ENCODE data around the gene PRKCA.

The PRKCA gene

GRCh38 chr17:66459811-66460270, 157.4 kb downstream of the PRKCA start:
- Histone ChIP-seq H3K4me3 (ENCODE audit: insufficient read length, low read depth) (no peak overlapping the region), H3K9ac (ENCODE audit: insufficient read length, low read depth) (no peak overlapping the region), H3K36me3 (ENCODE audit: insufficient read depth, insufficient read length, low read length) (no peaks in the 10 kb centered on the region), H3K27me3 (ENCODE audit: insufficient read depth, insufficient read length) (no peaks in the 10 kb centered on the region), H3K9me3 (ENCODE audit: insufficient read depth, low read length) (peaks cover 10% of the 10 kb centered on the region; the same call in 1 of the 2 replicates), H3K4me1 (ENCODE audit: insufficient read depth, insufficient read length) (no peaks in the 10 kb centered on the region)
- no peak for DNase-seq (ENCODE audit: low read depth, low spot score)
- no peak for TF ChIP-seq ZNF274 (IDR thresholded peaks at IDR 0.05; ENCODE audit: low read depth, low read length)
- TF ChIP-seq YY1 (IDR thresholded peaks at IDR 0.05; ENCODE audit: insufficient read depth, insufficient read length) = no peak
- TF ChIP-seq SUZ12 (IDR thresholded peaks at IDR 0.05; ENCODE audit: extremely low read depth, insufficient read depth, insufficient read length) = no peak

- no peak overlapping the region for H3K4me3 ChIP-seq (ENCODE audit: insufficient read length, low read depth)
- no peaks in the 10 kb centered on the region for H3K4me1 ChIP-seq (ENCODE audit: insufficient read depth, insufficient read length)
- H3K9me3 ChIP-seq (ENCODE audit: insufficient read depth, low read length) = peaks cover 10% of the 10 kb centered on the region; the same call in 1 of the 2 replicates
- no peaks in the 10 kb centered on the region for H3K27me3 ChIP-seq (ENCODE audit: insufficient read depth, insufficient read length)
- DNase-seq (ENCODE audit: low read depth, low spot score) = no peak
- H3K9ac ChIP-seq (ENCODE audit: insufficient read length, low read depth) = no peak overlapping the region
- no peak for TF ChIP-seq YY1 (IDR thresholded peaks at IDR 0.05; ENCODE audit: insufficient read depth, insufficient read length)
- no peaks in the 10 kb centered on the region for H3K36me3 ChIP-seq (ENCODE audit: insufficient read depth, insufficient read length, low read length)
These were observed 158.1 kb downstream of the PRKCA start for GRCh38 chr17:66460558-66460957.

- H3K4me1 ChIP-seq (ENCODE audit: insufficient read depth, insufficient read length) = peaks cover 3% of the 10 kb centered on the region
- no peak for TF ChIP-seq SUZ12 (IDR thresholded peaks at IDR 0.05; ENCODE audit: extremely low read depth, insufficient read depth, insufficient read length)
- TF ChIP-seq YY1 (IDR thresholded peaks at IDR 0.05; ENCODE audit: insufficient read depth, insufficient read length) = no peak
- TF ChIP-seq ZNF274 (IDR thresholded peaks at IDR 0.05; ENCODE audit: low read depth, low read length) = no peak
- no peak overlapping the region for H3K9ac ChIP-seq (ENCODE audit: insufficient read length, low read depth)
- DNase-seq (ENCODE audit: low read depth, low spot score) = no peak
- no peaks in the 10 kb centered on the region for H3K36me3 ChIP-seq (ENCODE audit: insufficient read depth, insufficient read length, low read length)
- no peak overlapping the region for H3K4me3 ChIP-seq (ENCODE audit: insufficient read length, low read depth)
- no peaks in the 10 kb centered on the region for H3K27me3 ChIP-seq (ENCODE audit: insufficient read depth, insufficient read length)
- H3K9me3 ChIP-seq (ENCODE audit: insufficient read depth, low read length) = peaks cover 10% of the 10 kb centered on the region; the same call in 1 of the 2 replicates
These were observed 159.1 kb downstream of the PRKCA start for GRCh38 chr17:66461343-66461995.

- Histone ChIP-seq H3K9ac (ENCODE audit: insufficient read length, low read depth) (no peak overlapping the region), H3K4me1 (ENCODE audit: insufficient read depth, insufficient read length) (peaks cover 3% of the 10 kb centered on the region)
- DNase-seq (ENCODE audit: low read depth, low spot score) = no peak
These were observed 159.6 kb downstream of the PRKCA start for GRCh38 chr17:66462010-66462409.

GRCh38 chr17:66464921-66465320, 162.5 kb downstream of the PRKCA start:
- no peak overlapping the region for H3K9ac ChIP-seq (ENCODE audit: insufficient read length, low read depth)
- DNase-seq (ENCODE audit: low read depth, low spot score) = no peak
- peaks cover 3% of the 10 kb centered on the region for H3K4me1 ChIP-seq (ENCODE audit: insufficient read depth, insufficient read length)
- H3K4me3 ChIP-seq (ENCODE audit: insufficient read length, low read depth) = no peak overlapping the region
- no peaks in the 10 kb centered on the region for H3K36me3 ChIP-seq (ENCODE audit: insufficient read depth, insufficient read length, low read length)
- H3K27me3 ChIP-seq (ENCODE audit: insufficient read depth, insufficient read length) = no peaks in the 10 kb centered on the region
- TF ChIP-seq SUZ12 (IDR thresholded peaks at IDR 0.05; ENCODE audit: extremely low read depth, insufficient read depth, insufficient read length) (no peak), YY1 (IDR thresholded peaks at IDR 0.05; ENCODE audit: insufficient read depth, insufficient read length) (no peak), ZNF274 (IDR thresholded peaks at IDR 0.05; ENCODE audit: low read depth, low read length) (no peak)
- H3K9me3 ChIP-seq (ENCODE audit: insufficient read depth, low read length) = no peaks in the 10 kb centered on the region

More at GRCh38 chr17:66462010-66462409, 159.6 kb downstream of the PRKCA start:
- Histone ChIP-seq H3K36me3 (ENCODE audit: insufficient read depth, insufficient read length, low read length) (no peaks in the 10 kb centered on the region), H3K4me3 (ENCODE audit: insufficient read length, low read depth) (no peak overlapping the region), H3K27me3 (ENCODE audit: insufficient read depth, insufficient read length) (no peaks in the 10 kb centered on the region), H3K9me3 (ENCODE audit: insufficient read depth, low read length) (peaks cover 9% of the 10 kb centered on the region; the same call in 1 of the 2 replicates)
- TF ChIP-seq ZNF274 (IDR thresholded peaks at IDR 0.05; ENCODE audit: low read depth, low read length) = no peak
- no peak for TF ChIP-seq YY1 (IDR thresholded peaks at IDR 0.05; ENCODE audit: insufficient read depth, insufficient read length)
- TF ChIP-seq SUZ12 (IDR thresholded peaks at IDR 0.05; ENCODE audit: extremely low read depth, insufficient read depth, insufficient read length) = no peak

GRCh38 chr17:66465701-66466100, 163.3 kb downstream of the PRKCA start:
- no peak for TF ChIP-seq ZNF274 (IDR thresholded peaks at IDR 0.05; ENCODE audit: low read depth, low read length)
- TF ChIP-seq YY1 (IDR thresholded peaks at IDR 0.05; ENCODE audit: insufficient read depth, insufficient read length) = no peak
- TF ChIP-seq SUZ12 (IDR thresholded peaks at IDR 0.05; ENCODE audit: extremely low read depth, insufficient read depth, insufficient read length) = no peak
- Histone ChIP-seq H3K9ac (ENCODE audit: insufficient read length, low read depth) (no peak overlapping the region), H3K9me3 (ENCODE audit: insufficient read depth, low read length) (no peaks in the 10 kb centered on the region), H3K27me3 (ENCODE audit: insufficient read depth, insufficient read length) (no peaks in the 10 kb centered on the region), H3K36me3 (ENCODE audit: insufficient read depth, insufficient read length, low read length) (no peaks in the 10 kb centered on the region), H3K4me1 (ENCODE audit: insufficient read depth, insufficient read length) (peaks cover 3% of the 10 kb centered on the region), H3K4me3 (ENCODE audit: insufficient read length, low read depth) (no peak overlapping the region)
- DNase-seq (ENCODE audit: low read depth, low spot score) = no peak

GRCh38 chr17:66466106-66466820, 163.8 kb downstream of the PRKCA start:
- no peaks in the 10 kb centered on the region for H3K9me3 ChIP-seq (ENCODE audit: insufficient read depth, low read length)
- H3K4me3 ChIP-seq (ENCODE audit: insufficient read length, low read depth) = no peak overlapping the region
- H3K9ac ChIP-seq (ENCODE audit: insufficient read length, low read depth) = no peak overlapping the region
- H3K36me3 ChIP-seq (ENCODE audit: insufficient read depth, insufficient read length, low read length) = no peaks in the 10 kb centered on the region
- H3K27me3 ChIP-seq (ENCODE audit: insufficient read depth, insufficient read length) = no peaks in the 10 kb centered on the region
- no peak for TF ChIP-seq YY1 (IDR thresholded peaks at IDR 0.05; ENCODE audit: insufficient read depth, insufficient read length)
- no peak for TF ChIP-seq ZNF274 (IDR thresholded peaks at IDR 0.05; ENCODE audit: low read depth, low read length)
- no peak for TF ChIP-seq SUZ12 (IDR thresholded peaks at IDR 0.05; ENCODE audit: extremely low read depth, insufficient read depth, insufficient read length)
- peaks cover 3% of the 10 kb centered on the region for H3K4me1 ChIP-seq (ENCODE audit: insufficient read depth, insufficient read length)
- DNase-seq (ENCODE audit: low read depth, low spot score) = no peak

Data from NT2/D1 (cell line).